ENCODE measurements around the gene PDE9A.

DNA sequence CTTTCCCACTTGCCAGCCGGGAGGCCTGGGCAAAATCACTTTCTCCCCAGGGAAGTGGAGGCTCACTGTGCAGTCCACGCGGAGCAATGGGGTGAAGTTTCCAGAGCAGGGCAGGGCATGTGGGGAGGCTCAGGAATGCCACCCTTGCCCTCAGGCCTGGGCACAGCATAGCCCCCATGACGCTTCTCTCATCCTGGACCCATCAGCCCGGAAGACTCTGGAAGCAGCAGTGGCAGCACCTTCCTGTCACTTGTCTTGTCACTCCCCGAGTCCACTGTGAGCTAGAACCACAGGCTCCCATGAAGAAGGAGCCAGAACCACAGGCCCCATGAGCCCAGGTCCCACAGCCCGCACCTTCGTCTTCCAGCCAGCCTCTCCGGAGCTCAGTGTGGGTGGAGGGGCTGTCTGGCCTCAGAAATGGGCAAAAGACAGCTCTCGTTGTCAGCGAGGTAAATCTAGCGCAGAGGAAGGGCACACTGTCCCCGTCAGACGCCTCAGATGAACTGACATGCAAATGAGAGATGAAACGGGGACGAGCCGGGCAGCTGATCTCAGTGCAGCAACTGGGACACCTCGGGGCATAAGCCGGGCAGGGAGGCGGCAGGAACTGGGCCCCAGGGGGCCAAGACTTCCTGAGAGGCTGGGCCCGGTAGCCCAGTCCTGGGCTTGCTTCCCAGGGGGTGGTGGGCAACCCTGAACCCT lies 6.1 kb downstream of the PDE9A start:
- TF ChIP-seq, protein P1, sequence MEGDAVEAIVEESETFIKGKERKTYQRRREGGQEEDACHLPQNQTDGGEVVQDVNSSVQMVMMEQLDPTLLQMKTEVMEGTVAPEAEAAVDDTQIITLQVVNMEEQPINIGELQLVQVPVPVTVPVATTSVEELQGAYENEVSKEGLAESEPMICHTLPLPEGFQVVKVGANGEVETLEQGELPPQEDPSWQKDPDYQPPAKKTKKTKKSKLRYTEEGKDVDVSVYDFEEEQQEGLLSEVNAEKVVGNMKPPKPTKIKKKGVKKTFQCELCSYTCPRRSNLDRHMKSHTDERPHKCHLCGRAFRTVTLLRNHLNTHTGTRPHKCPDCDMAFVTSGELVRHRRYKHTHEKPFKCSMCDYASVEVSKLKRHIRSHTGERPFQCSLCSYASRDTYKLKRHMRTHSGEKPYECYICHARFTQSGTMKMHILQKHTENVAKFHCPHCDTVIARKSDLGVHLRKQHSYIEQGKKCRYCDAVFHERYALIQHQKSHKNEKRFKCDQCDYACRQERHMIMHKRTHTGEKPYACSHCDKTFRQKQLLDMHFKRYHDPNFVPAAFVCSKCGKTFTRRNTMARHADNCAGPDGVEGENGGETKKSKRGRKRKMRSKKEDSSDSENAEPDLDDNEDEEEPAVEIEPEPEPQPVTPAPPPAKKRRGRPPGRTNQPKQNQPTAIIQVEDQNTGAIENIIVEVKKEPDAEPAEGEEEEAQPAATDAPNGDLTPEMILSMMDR (IDR thresholded peaks at IDR 0.05) = no peak
- TF ChIP-seq POLR2A (IDR thresholded peaks at IDR 0.05) = no peak
